OCI-LY7 (cell line): ENCODE data around the gene PHACTR1. TPM values are rescaled to one million over a fixed set of nuclear protein-coding genes. Genes with fewer than 3 reads are reported as not detected.

Source experiments
- BruUV-seq: library from RNA; stranded (reverse); fragments of 400-500 nt; replicated peaks from 2 replicates; lab custom pipeline; 2021; lab: Mats Ljungman, UMichigan
- CTCF ChIA-PET: fragments of 300-600 bp; sonication (Branson Sonifier 250); formaldehyde crosslinking; loops from one replicate; lab custom pipeline; 2022; ENCODE audit warnings: antibody characterized with exemption; ENCODE audit not compliant: unreplicated experiment; lab: Charles Lee
- POLR2A ChIA-PET: fragments of 300-600 bp; sonication (Branson Sonifier 250); formaldehyde crosslinking; loops from one replicate; lab custom pipeline; 2022; ENCODE audit warnings: antibody characterized with exemption; lab: Charles Lee
- DNase-seq: peaks from one replicate; pipeline ENCODE4 v3.0.0-alpha.2; 2015; ENCODE audit warnings: low spot score
- H2AFZ ChIP-seq: fragments of 200-600 bp; sonication (generic), shearing (Covaris generic); 2 replicates; pipeline ENCODE4 v1.6.1; 2014; ENCODE audit warnings: mild to moderate bottlenecking, antibody characterized with exemption, low read length, moderate library complexity
- H3K27ac ChIP-seq: fragments of 200-600 bp; sonication (generic); 2 replicates; pipeline ENCODE4 v1.5.1; 2014; ENCODE audit warnings: mixed run types, low read depth, mild to moderate bottlenecking, moderate library complexity, low read length, inconsistent platforms; ENCODE audit not compliant: poor library complexity, severe bottlenecking
- H3K36me3 ChIP-seq: fragments of 200-600 bp; sonication (generic); 2 replicates; pipeline ENCODE4 v1.6.1; 2014; ENCODE audit warnings: mild to moderate bottlenecking, antibody characterized with exemption, low read length, moderate library complexity, mixed read lengths; ENCODE audit not compliant: insufficient read depth
- H3K4me1 ChIP-seq: fragments of 200-600 bp; sonication (generic); 2 replicates; pipeline ENCODE4 v1.5.1; 2014; ENCODE audit warnings: mild to moderate bottlenecking, low read length; ENCODE audit not compliant: insufficient read depth, poor library complexity, severe bottlenecking
- H3K4me2 ChIP-seq: fragments of 200-600 bp; sonication (generic); 2 replicates; pipeline ENCODE4 v1.6.1; 2014; ENCODE audit warnings: mild to moderate bottlenecking, low read length
- H3K4me3 ChIP-seq: fragments of 200-600 bp; sonication (generic); 2 replicates; pipeline ENCODE4 v1.5.1; 2014; ENCODE audit warnings: mild to moderate bottlenecking, low read depth, low read length; ENCODE audit not compliant: poor library complexity, severe bottlenecking
- H3K79me2 ChIP-seq: fragments of 200-600 bp; sonication (generic); 2 replicates; pipeline ENCODE4 v1.6.1; 2016; ENCODE audit warnings: low read depth, mild to moderate bottlenecking, low read length, moderate library complexity, mixed read lengths; ENCODE audit not compliant: insufficient read depth
- H3K9me2 ChIP-seq: fragments of 200-600 bp; sonication (generic); 2 replicates; pipeline ENCODE4 v1.6.1; 2016; ENCODE audit warnings: mild to moderate bottlenecking, low read length, mixed read lengths; ENCODE audit not compliant: insufficient read depth
- H3K9me3 ChIP-seq: fragments of 200-600 bp; sonication (generic); 2 replicates; pipeline ENCODE4 v1.6.1; 2014; ENCODE audit warnings: mild to moderate bottlenecking, mixed run types, low read length, mixed read lengths
- H4K20me1 ChIP-seq: fragments of 200-600 bp; sonication (generic); 2 replicates; pipeline ENCODE4 v1.6.1; 2014; ENCODE audit warnings: mild to moderate bottlenecking, antibody characterized with exemption, low read length, moderate library complexity, mixed read lengths; ENCODE audit not compliant: insufficient read depth
- CTCF ChIP-seq: fragments of 200-600 bp; sonication (generic); conservative IDR thresholded peaks from 2 replicates; pipeline ENCODE4 v1.5.1; 2014; ENCODE audit warnings: mild to moderate bottlenecking, antibody characterized with exemption, low read length, moderate library complexity, mixed read lengths
- EZH2phosphoT487 ChIP-seq: fragments of 200-600 bp; sonication (generic); IDR thresholded peaks from 2 replicates; pipeline ENCODE4 v1.6.1; 2018; ENCODE audit warnings: low read depth, borderline replicate concordance, mild to moderate bottlenecking, mixed run types, antibody characterized with exemption, low read length, moderate library complexity, mixed read lengths
- intact Hi-C: fragments of 100-400 bp; cut with micrococcal nuclease; formaldehyde crosslinking; loops from one replicate; pipeline ENCODE4 v1.10.0; 2022; ENCODE audit not compliant: unreplicated experiment
- total RNA-seq, 2 experiments: library from RNA; depleted of rRNA in 1 of 2; stranded (reverse); fragments of >200 nt in 1 of 2; shearing (Covaris generic) in 1 of 2; gene quantifications; 2 replicates each; pipeline ENCODE4 v1.2.3, GENCODE V29; 2014 to 2022

Gene PHACTR1
- total RNA-seq, 2 experiments from 2014 or later, result 25.1 to 46.6 TPM

GRCh38 chr6:13046084-13046483 lies 329.5 kb downstream of the PHACTR1 start:
- no peaks in the 10 kb centered on the region for H3K4me1 ChIP-seq
- no peak overlapping the region for H2AFZ ChIP-seq
- no peak for DNase-seq
- H3K79me2 ChIP-seq, result no peaks in the 10 kb centered on the region
- CTCF ChIA-PET, result no interaction called here
- H3K9me2 ChIP-seq, result no peaks in the 10 kb centered on the region
- POLR2A ChIA-PET, result interaction anchor here (0.8 kb wide), 1 partner anchor 862 kb away, joined by 4 read pairs; no protein-coding TSS in a partner anchor
- BruUV-seq, result no TSS peak
- intact Hi-C loops, result no loop called here
- H3K4me3 ChIP-seq, result no peak overlapping the region
- no peak overlapping the region for H3K4me2 ChIP-seq
- H3K36me3 ChIP-seq, result no peaks in the 10 kb centered on the region
- no peaks in the 10 kb centered on the region for H3K9me3 ChIP-seq
- no peaks in the 10 kb centered on the region for H4K20me1 ChIP-seq
- TF ChIP-seq EZH2phosphoT487 (no peak), CTCF (no peak)
- H3K27ac ChIP-seq, result no peak overlapping the region

DNA sequence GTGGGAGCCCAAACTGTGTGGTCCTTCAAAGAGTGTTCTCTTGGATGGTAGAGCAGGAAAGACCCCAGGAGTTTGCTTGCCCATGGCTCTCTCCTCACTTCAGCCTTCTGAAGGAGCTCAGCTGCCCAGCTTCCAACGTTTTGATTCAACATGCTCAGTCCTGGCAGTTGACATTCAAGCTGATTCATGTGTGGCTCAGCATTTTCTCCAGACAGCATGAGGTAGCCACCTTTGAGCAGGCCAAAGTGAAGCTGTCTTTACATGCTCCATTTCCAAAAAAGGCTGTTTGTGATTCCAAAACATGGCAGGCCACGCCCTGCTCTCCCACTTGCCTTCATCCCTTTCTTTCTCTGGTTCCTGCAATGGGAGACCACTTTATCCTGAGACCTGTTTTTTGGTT lies 331.5 kb downstream of the PHACTR1 start:
- no peak for TF ChIP-seq CTCF
- TF ChIP-seq EZH2phosphoT487, result no peak
- no peaks in the 10 kb centered on the region for H3K79me2 ChIP-seq
- DNase-seq, result no peak
- no peaks in the 10 kb centered on the region for H3K4me1 ChIP-seq
- H3K36me3 ChIP-seq, result no peaks in the 10 kb centered on the region
- intact Hi-C loops, result no loop called here
- no peaks in the 10 kb centered on the region for H3K9me2 ChIP-seq
- no peak overlapping the region for H3K4me2 ChIP-seq
- ChIA-PET CTCF (interaction anchor here (0.6 kb wide), 1 partner anchor 15 kb away, joined by 4 read pairs; no protein-coding TSS in a partner anchor), POLR2A (interaction anchor here (0.6 kb wide), 2 partner anchors 266 to 780 kb away, joined by 3 read pairs; no protein-coding TSS in a partner anchor)
- BruUV-seq, result no TSS peak
- H3K4me3 ChIP-seq, result no peak overlapping the region
- no peak overlapping the region for H3K27ac ChIP-seq
- no peaks in the 10 kb centered on the region for H3K9me3 ChIP-seq
- H2AFZ ChIP-seq, result no peak overlapping the region
- no peaks in the 10 kb centered on the region for H4K20me1 ChIP-seq

DNA sequence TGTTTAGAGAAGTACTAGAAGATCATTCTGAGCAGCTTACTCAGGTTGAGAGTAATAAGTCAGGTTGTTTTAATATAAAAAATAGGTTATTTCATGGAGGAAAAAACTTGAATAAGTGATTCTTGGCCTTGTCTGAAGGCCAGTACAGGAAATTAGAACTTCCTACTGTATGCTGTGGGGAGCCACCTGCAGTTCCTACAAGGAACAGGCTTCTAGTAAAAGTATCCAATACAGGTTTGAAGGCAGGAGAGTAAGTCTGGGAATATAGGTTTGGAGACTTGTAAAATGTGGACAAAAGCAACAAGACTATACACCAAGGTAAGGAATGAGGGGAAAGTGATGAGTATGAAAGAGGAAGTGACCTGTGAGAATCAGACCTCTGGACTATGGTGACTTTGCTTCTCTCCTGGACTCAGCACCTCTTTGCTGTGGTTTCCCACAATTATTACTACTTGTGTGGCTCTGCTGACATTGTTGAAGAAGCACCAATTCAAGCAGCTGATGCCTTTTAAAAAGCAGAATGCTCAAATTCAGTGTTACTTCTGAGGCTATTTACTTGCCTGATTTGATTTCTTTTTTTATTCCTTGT lies 333.2 kb downstream of the PHACTR1 start:
- no TSS peak for BruUV-seq

More for the DNA sequence above, 333.2 kb downstream of the PHACTR1 start:
- Histone ChIP-seq H3K4me3 (no peak overlapping the region), H3K9me2 (no peaks in the 10 kb centered on the region), H3K9me3 (no peaks in the 10 kb centered on the region), H2AFZ (no peak overlapping the region), H3K79me2 (no peaks in the 10 kb centered on the region), H3K36me3 (no peaks in the 10 kb centered on the region), H3K27ac (no peak overlapping the region), H4K20me1 (no peaks in the 10 kb centered on the region), H3K4me1 (no peaks in the 10 kb centered on the region), H3K4me2 (no peak overlapping the region)
- DNase-seq, result no peak
- intact Hi-C loops, result no loop called here
- CTCF ChIA-PET, result no interaction called here
- TF ChIP-seq EZH2phosphoT487 (no peak), CTCF (no peak)
- POLR2A ChIA-PET, result no interaction called here
